H1 (cell line): ENCODE results near the gene CHD9. TPM values are rescaled to one million over a fixed set of nuclear protein-coding genes. Genes with fewer than 3 reads are reported as not detected.

Source experiments
- CTCF ChIA-PET: fragments of 300-600 bp; sonication (Branson Sonifier 250); formaldehyde crosslinking; loops from one replicate; lab custom pipeline; 2021; ENCODE audit not compliant: partially characterized antibody; lab: Charles Lee
- POLR2A ChIA-PET: fragments of 300-600 bp; sonication (Branson Sonifier 250); formaldehyde crosslinking; loops from one replicate; lab custom pipeline; 2021; ENCODE audit warnings: inconsistent platforms; ENCODE audit not compliant: partially characterized antibody; lab: Charles Lee
- DNase-seq, 2 experiments: peaks; one replicate each; pipeline versions ENCODE4 v3.0.0 to v3.0.0-alpha.2; 2010 to 2022; ENCODE audit warnings: low spot score in 2 of 2, low read depth in 1 of 2, mixed read lengths in 1 of 2
- FAIRE-seq: peaks from 2 replicates; lab custom pipeline; 2011; peaks lifted over from hg19 to GRCh38; lab: Jason Lieb, UNC
- H2AFZ ChIP-seq: 2 replicates; pipeline ENCODE4 v1.8.1; 2012; ENCODE audit warnings: low read length, inconsistent platforms
- H2AK5ac ChIP-seq: 2 replicates; pipeline ENCODE4 v1.6.1; 2013; ENCODE audit warnings: low read depth, low read length
- H2BK120ac ChIP-seq: replicated peaks from 2 replicates; pipeline ENCODE3; 2013; ENCODE audit warnings: low read depth, low read length, inconsistent platforms
- H2BK12ac ChIP-seq: 2 replicates; pipeline ENCODE4 v1.6.1; 2013; ENCODE audit warnings: low read depth, low read length
- H2BK15ac ChIP-seq: 2 replicates; pipeline ENCODE4 v1.6.1; 2013; ENCODE audit warnings: low read length
- H2BK20ac ChIP-seq: 2 replicates; pipeline ENCODE4 v1.6.1; 2013; ENCODE audit warnings: low read length
- H2BK5ac ChIP-seq: 2 replicates; pipeline ENCODE4 v1.6.1; 2013; ENCODE audit warnings: low read depth, low read length
- H3K14ac ChIP-seq: 2 replicates; pipeline ENCODE4 v1.6.1; 2013; ENCODE audit warnings: inconsistent platforms; ENCODE audit not compliant: insufficient read length
- H3K18ac ChIP-seq: 2 replicates; pipeline ENCODE4 v1.6.1; 2013; ENCODE audit warnings: low read length; ENCODE audit errors: extremely low read depth
- H3K23ac ChIP-seq: 2 replicates; pipeline ENCODE4 v1.6.1; 2013; ENCODE audit warnings: inconsistent platforms; ENCODE audit not compliant: insufficient read length
- H3K23me2 ChIP-seq: 2 replicates; pipeline ENCODE4 v1.6.1; 2013; ENCODE audit warnings: low read depth, low read length
- H3K27ac ChIP-seq: 2 replicates; pipeline ENCODE4 v1.6.1; 2011; ENCODE audit warnings: low read depth, low read length, inconsistent platforms
- H3K27me3 ChIP-seq, 4 experiments: replicated peaks in 1 of 4; 1 replicate in 1 of 4; 2 replicates in 3 of 4; pipeline versions ENCODE4 v1.6.1 to v1.8.1; 2011 to 2013; ENCODE audit warnings: low read length in 3 of 4, mild to moderate bottlenecking in 3 of 4, inconsistent platforms in 2 of 4, mixed read lengths in 2 of 4, moderate library complexity in 1 of 4; ENCODE audit not compliant: control insufficient read depth in 3 of 4, insufficient read depth in 3 of 4; ENCODE audit errors: extremely low read depth in 1 of 4
- H3K36me3 ChIP-seq, 4 experiments: 2 replicates each; pipeline versions ENCODE4 v1.6.1 to v1.8.1; 2011 to 2013; ENCODE audit warnings: mild to moderate bottlenecking in 4 of 4, low read length in 3 of 4, moderate library complexity in 2 of 4, control low read depth in 1 of 4, inconsistent platforms in 1 of 4; ENCODE audit not compliant: insufficient read depth in 4 of 4, control insufficient read depth in 2 of 4
- H3K4ac ChIP-seq: replicated peaks from 2 replicates; pipeline ENCODE3; 2013; ENCODE audit warnings: low read length, low read depth, mixed read lengths, inconsistent platforms; ENCODE audit not compliant: insufficient read length
- H3K4me1 ChIP-seq, 4 experiments: replicated peaks in 1 of 4; 1 replicate in 1 of 4; 2 replicates in 3 of 4; pipeline versions ENCODE4 v1.6.1 to v1.8.1; 2011 to 2013; ENCODE audit warnings: low read length in 3 of 4, inconsistent platforms in 2 of 4, mixed read lengths in 1 of 4; ENCODE audit not compliant: insufficient read depth in 4 of 4, control insufficient read depth in 3 of 4
- H3K4me2 ChIP-seq, 2 experiments: 2 replicates each; pipeline versions ENCODE4 v1.6.1 to v1.8.1; 2011 to 2013; ENCODE audit warnings: low read depth in 2 of 2, low read length in 2 of 2, control low read depth in 1 of 2, inconsistent platforms in 1 of 2, mild to moderate bottlenecking in 1 of 2; ENCODE audit not compliant: insufficient read depth in 1 of 2
- H3K4me3 ChIP-seq, 4 experiments: fragments of 200-600, 300-600 bp in 1 of 4; sonication (generic), shearing (Covaris generic), sonication (Bioruptor Twin) in 1 of 4; 2 replicates each; pipeline versions ENCODE4 v1.5.1 to v1.8.1; 2011 to 2016; ENCODE audit warnings: low read length in 4 of 4, low read depth in 3 of 4, control low read depth in 2 of 4, inconsistent platforms in 2 of 4, mild to moderate bottlenecking in 2 of 4, mixed read lengths in 1 of 4, moderate library complexity in 1 of 4; ENCODE audit not compliant: insufficient read depth in 2 of 4; ENCODE audit errors: extremely low read depth in 1 of 4
- H3K56ac ChIP-seq: replicated peaks from 2 replicates; pipeline ENCODE3; 2013; ENCODE audit warnings: low read depth, mild to moderate bottlenecking, mixed read lengths, low read length, inconsistent platforms; ENCODE audit not compliant: insufficient read length
- H3K79me1 ChIP-seq: 2 replicates; pipeline ENCODE4 v1.6.1; 2013; ENCODE audit warnings: low read depth, low read length, control low read depth
- H3K79me2 ChIP-seq, 2 experiments: 2 replicates each; pipeline versions ENCODE4 v1.6.1 to v1.8.1; 2012 to 2013; ENCODE audit warnings: low read length in 2 of 2, mild to moderate bottlenecking in 2 of 2, inconsistent platforms in 1 of 2; ENCODE audit not compliant: insufficient read depth in 2 of 2, control insufficient read depth in 1 of 2
- H3K9ac ChIP-seq, 4 experiments: replicated peaks in 1 of 4; 1 replicate in 1 of 4; 2 replicates in 3 of 4; pipeline versions ENCODE4 v1.6.1 to v1.8.1; 2011 to 2013; ENCODE audit warnings: low read depth in 3 of 4, low read length in 3 of 4, control low read depth in 2 of 4, mild to moderate bottlenecking in 2 of 4, moderate library complexity in 2 of 4, inconsistent platforms in 1 of 4; ENCODE audit errors: extremely low read depth in 1 of 4
- H3K9me3 ChIP-seq, 2 experiments: 2 replicates each; pipeline versions ENCODE4 v1.6.1 to v1.8.1; 2012 to 2013; ENCODE audit warnings: mild to moderate bottlenecking in 2 of 2, moderate library complexity in 2 of 2, control low read depth in 1 of 2, inconsistent platforms in 1 of 2, low read depth in 1 of 2, low read length in 1 of 2, mixed read lengths in 1 of 2; ENCODE audit not compliant: insufficient read depth in 2 of 2
- H4K20me1 ChIP-seq, 2 experiments: replicated peaks in 1 of 2; 2 replicates each; pipeline versions ENCODE3 to v1.8.1; 2011 to 2013; ENCODE audit warnings: inconsistent platforms in 2 of 2, low read length in 2 of 2, mild to moderate bottlenecking in 1 of 2; ENCODE audit not compliant: insufficient read depth in 2 of 2, control insufficient read depth in 1 of 2
- H4K5ac ChIP-seq: 2 replicates; pipeline ENCODE4 v1.6.1; 2013; ENCODE audit warnings: low read length, low read depth, mixed read lengths, inconsistent platforms; ENCODE audit not compliant: insufficient read length
- H4K8ac ChIP-seq: 2 replicates; pipeline ENCODE4 v1.8.0; 2013; ENCODE audit warnings: mild to moderate bottlenecking, moderate library complexity, low read length, inconsistent platforms; ENCODE audit not compliant: insufficient read depth; ENCODE audit errors: extremely low read depth
- H4K91ac ChIP-seq: replicated peaks from 2 replicates; pipeline ENCODE3; 2013; ENCODE audit warnings: low read length, mixed read lengths, inconsistent platforms; ENCODE audit not compliant: insufficient read length
- CEBPB ChIP-seq: IDR thresholded peaks from 2 replicates; pipeline ENCODE4 v1.6.1; 2012; ENCODE audit warnings: low read depth, low read length
- E2F6 ChIP-seq: IDR thresholded peaks from 2 replicates; pipeline ENCODE4 v1.6.1; 2012; ENCODE audit warnings: inconsistent platforms
- EZH2 ChIP-seq: fragments of 200-600 bp; sonication (generic); IDR thresholded peaks from 2 replicates; pipeline ENCODE4 v1.7.1; 2012; ENCODE audit warnings: low read depth, mild to moderate bottlenecking, moderate library complexity, low read length, inconsistent platforms; ENCODE audit not compliant: severe bottlenecking
- GTF2F1 ChIP-seq: IDR thresholded peaks from 2 replicates; pipeline ENCODE4 v1.6.1; 2012; ENCODE audit warnings: low read depth, low read length, improper control_type of control experiment, borderline replicate concordance
- RFX5 ChIP-seq: IDR thresholded peaks from 2 replicates; pipeline ENCODE4 v1.6.1; 2011; ENCODE audit warnings: low read depth, low read length, improper control_type of control experiment, borderline replicate concordance
- SP2 ChIP-seq: IDR thresholded peaks from 2 replicates; pipeline ENCODE4 v1.6.1; 2012; ENCODE audit warnings: mild to moderate bottlenecking, low read length, inconsistent platforms
- TAF1 ChIP-seq: IDR thresholded peaks from 2 replicates; pipeline ENCODE4 v1.6.1; 2011; ENCODE audit warnings: mild to moderate bottlenecking, low read depth, low read length
- WGBS, 2 experiments: shearing (Covaris generic) in 1 of 2; methylation state at CpG; one replicate each; pipeline versions ENCODE4 v1.1.6 to v1.1.7; 2013 to 2015; ENCODE audit warnings: low lambda C conversion rate in 2 of 2, mixed read lengths in 2 of 2, inconsistent platforms in 1 of 2, low coverage in 1 of 2, missing lambda C conversion rate in 1 of 2; ENCODE audit not compliant: insufficient replicate concordance in 2 of 2, insufficient coverage in 1 of 2, insufficient read length in 1 of 2; ENCODE audit errors: extremely low coverage in 1 of 2, missing lambda C conversion rate in 1 of 2; 5-methylcytosine and 5-hydroxymethylcytosine counted together
- polyA plus RNA-seq, 7 experiments: library from polyadenylated mRNA; depleted of rRNA in 3 of 7; stranded (reverse) in 5 of 7; unstranded in 2 of 7; fragments of >200 nt in 5 of 7; fragments of 200-250 nt in 2 of 7; gene quantifications; 1 replicate in 5 of 7; 2 replicates in 1 of 7; 4 replicates in 1 of 7; pipeline versions ENCODE4 v1.2.1 to v1.2.3, GENCODE V29; 2011 to 2013; ENCODE audit warnings: missing spikeins in 2 of 7, mixed read lengths in 2 of 7
- total RNA-seq: library from RNA; stranded (reverse); fragmentation: NEBNext Ultra II Directional; extraction: Animal tissue kit (Norgen Biotek cat#: 25700); gene quantifications from 2 replicates; pipeline ENCODE4 v1.2.1, GENCODE V29; 2021

CHD9 gene
- total and polyA plus RNA-seq, 2 of the 8 experiments (the other 6 are each of a cell fraction or from before 2014, with no cell fraction given) = 9.9 to 32.4 TPM

GRCh38 chr16:53191413-53191812 is 136.6 kb downstream of the CHD9 start:
- H2BK5ac ChIP-seq = no peak overlapping the region
- no peak overlapping the region for H3K4me3 ChIP-seq
- no peak overlapping the region for H4K8ac ChIP-seq
- ChIA-PET POLR2A (no interaction called here), CTCF (no interaction called here)
- H3K56ac ChIP-seq = no peak overlapping the region
- H2AFZ ChIP-seq = no peak overlapping the region
- 95% methylated on average over 1 of the region's 1 CpG; no CpG with 5 or more reads in 1 of the 2 experiments for WGBS, 2 experiments
- H3K4me2 ChIP-seq = no peak overlapping the region
- no peak for DNase-seq
- no peak overlapping the region for H3K18ac ChIP-seq
- no peak overlapping the region for H2AK5ac ChIP-seq
- no peak overlapping the region for H3K9ac ChIP-seq
- no peaks in the 10 kb centered on the region for H4K20me1 ChIP-seq
- H2BK120ac ChIP-seq = no peak overlapping the region
- H3K14ac ChIP-seq = no peak overlapping the region
- no peak overlapping the region for H2BK15ac ChIP-seq
- H2BK20ac ChIP-seq = no peak overlapping the region
- H3K79me1 ChIP-seq = no peaks in the 10 kb centered on the region
- no peak overlapping the region for H3K4ac ChIP-seq
- H2BK12ac ChIP-seq = no peak overlapping the region
- no peaks in the 10 kb centered on the region for H3K27me3 ChIP-seq
- no peaks in the 10 kb centered on the region for H3K79me2 ChIP-seq
- H3K23me2 ChIP-seq = no peaks in the 10 kb centered on the region
- H4K5ac ChIP-seq = no peak overlapping the region
- no peak for FAIRE-seq
- H3K23ac ChIP-seq = no peak overlapping the region
- H3K9me3 ChIP-seq = no peaks in the 10 kb centered on the region; a peak in 1 of 4 replicates
- H3K27ac ChIP-seq = no peak overlapping the region
- no peaks in the 10 kb centered on the region for H3K36me3 ChIP-seq
- H4K91ac ChIP-seq = no peak overlapping the region
- H3K4me1 ChIP-seq = no peaks in the 10 kb centered on the region
- TF ChIP-seq E2F6 = no peak
- no peak for TF ChIP-seq CEBPB
- no peak for TF ChIP-seq GTF2F1
- no peak for TF ChIP-seq EZH2
- no peak for TF ChIP-seq TAF1
- TF ChIP-seq SP2 = no peak
- TF ChIP-seq RFX5 = no peak
